HepG2 (cell line): ENCODE results near the gene BCAS4. TPM values are rescaled to one million over a fixed set of nuclear protein-coding genes. Genes with fewer than 3 reads are reported as not detected.

ENCODE experiments used
- ATAC-seq: fragments of 200-7000 bp; cut with Tn5 transposase; 3 replicates; pipeline ENCODE4 v1.9.1; 2020; ENCODE audit warnings: mild to moderate bottlenecking, moderate library complexity
- BruUV-seq: library from RNA; stranded (reverse); fragments of 400-500 nt; replicated peaks from 2 replicates; lab custom pipeline; 2021; lab: Mats Ljungman, UMichigan
- CTCF ChIA-PET: fragments of 300-600 bp; formaldehyde crosslinking; extraction: SDS; loops from one replicate; lab custom pipeline; 2021; ENCODE audit warnings: low total read pairs, inconsistent platforms, low intra/inter-chr PET ratio; lab: Yijun Ruan, JAX
- POLR2A ChIA-PET: fragments of 350-600 bp; sonication (Branson Sonifier 250); formaldehyde crosslinking; loops from one replicate; lab custom pipeline; 2020; ENCODE audit warnings: antibody characterized with exemption, inconsistent platforms; lab: Yijun Ruan, JAX
- DNase-seq: peaks from one replicate; pipeline ENCODE4 v3.0.0-alpha.2; 2015; ENCODE audit warnings: low spot score
- FAIRE-seq: peaks from 3 replicates; lab custom pipeline; 2011; peaks lifted over from hg19 to GRCh38; lab: Jason Lieb, UNC
- H2AFZ ChIP-seq: one replicate; pipeline ENCODE4 v1.6.1; 2011; ENCODE audit warnings: low read length, inconsistent platforms
- H3K27ac ChIP-seq: fragments of 300-600 bp; 3 replicates; pipeline ENCODE4 v1.8.0; 2011; ENCODE audit warnings: mixed run types, mild to moderate bottlenecking, mixed read lengths, low read length, inconsistent platforms; ENCODE audit not compliant: insufficient read depth; ENCODE audit errors: extremely low read length
- H3K27me3 ChIP-seq, 2 experiments: fragments of 200-600 bp in 1 of 2; 2 replicates in 1 of 2; 3 replicates in 1 of 2; pipeline versions ENCODE4 v1.6.0 to v1.8.0; 2011; ENCODE audit warnings: low read length in 2 of 2, mild to moderate bottlenecking in 2 of 2, moderate library complexity in 2 of 2, inconsistent platforms in 1 of 2; ENCODE audit not compliant: insufficient read depth in 2 of 2, control insufficient read depth in 1 of 2
- H3K36me3 ChIP-seq, 2 experiments: fragments of 200-600 bp in 1 of 2; replicated peaks in 1 of 2; 2 replicates in 1 of 2; 3 replicates in 1 of 2; pipeline versions ENCODE4 v1.5.1 to v1.8.0; 2011; ENCODE audit warnings: low read length in 2 of 2, inconsistent platforms in 1 of 2; ENCODE audit not compliant: insufficient read depth in 2 of 2, control insufficient read depth in 1 of 2
- H3K4me1 ChIP-seq: 2 replicates; pipeline ENCODE4 v1.5.1; 2012; ENCODE audit warnings: low read length, inconsistent platforms; ENCODE audit not compliant: insufficient read depth
- H3K4me2 ChIP-seq: 2 replicates; pipeline ENCODE4 v1.6.0; 2011; ENCODE audit warnings: low read depth, low read length, inconsistent platforms
- H3K4me3 ChIP-seq, 3 experiments: fragments of 200-600 bp in 1 of 3; sonication (generic), shearing (Covaris generic) in 1 of 3; replicated peaks in 1 of 3; 2 replicates each; pipeline ENCODE4 v1.5.1; 2011 to 2016; ENCODE audit warnings: low read length in 3 of 3, inconsistent platforms in 2 of 3, low read depth in 2 of 3, mild to moderate bottlenecking in 2 of 3, control low read depth in 1 of 3, mixed read lengths in 1 of 3; ENCODE audit not compliant: insufficient read depth in 1 of 3
- H3K79me2 ChIP-seq: one replicate; pipeline ENCODE4 v1.6.1; 2011; ENCODE audit warnings: low read length, inconsistent platforms; ENCODE audit not compliant: insufficient read depth
- H3K9ac ChIP-seq: 2 replicates; pipeline ENCODE4 v1.6.0; 2011; ENCODE audit warnings: mild to moderate bottlenecking, low read depth, low read length, inconsistent platforms; ENCODE audit not compliant: insufficient read depth
- H3K9me3 ChIP-seq: 2 replicates; pipeline ENCODE4 v1.5.1; 2012; ENCODE audit warnings: mild to moderate bottlenecking, low read length
- H4K20me1 ChIP-seq: 2 replicates; pipeline ENCODE4 v1.6.0; 2011; ENCODE audit warnings: inconsistent platforms, mild to moderate bottlenecking, low read length, moderate library complexity; ENCODE audit not compliant: insufficient read depth
- LCORL ChIP-seq, 2 experiments: fragments of 450-650 bp in 1 of 2; sonication (generic) in 1 of 2; formaldehyde crosslinking in 1 of 2; IDR thresholded peaks; 2 replicates each; pipeline versions ENCODE4 v1.5.0 to v1.6.1; 2017 to 2020; ENCODE audit warnings: antibody characterized with exemption in 1 of 2, missing genetic modification reagents in 1 of 2
- MXD1 ChIP-seq: sonication (generic); formaldehyde crosslinking; IDR thresholded peaks from 2 replicates; pipeline ENCODE4 v1.4.0; 2020; ENCODE audit warnings: mild to moderate bottlenecking, missing genetic modification reagents
- MYNN ChIP-seq: sonication (generic); formaldehyde crosslinking; IDR thresholded peaks from 2 replicates; pipeline ENCODE4 v1.4.0; 2020; ENCODE audit warnings: mild to moderate bottlenecking, low read depth, missing genetic modification reagents
- RARG ChIP-seq: sonication (generic); formaldehyde crosslinking; IDR thresholded peaks from 2 replicates; pipeline ENCODE4 v1.4.0; 2020; ENCODE audit warnings: low read depth, mild to moderate bottlenecking, missing genetic modification reagents
- RFXAP ChIP-seq: sonication (generic); formaldehyde crosslinking; IDR thresholded peaks from 2 replicates; pipeline ENCODE4 v1.4.0; 2020; ENCODE audit warnings: missing genetic modification reagents, borderline replicate concordance
- ZBTB25 ChIP-seq: IDR thresholded peaks from 2 replicates; pipeline ENCODE4 v1.6.1; 2018; ENCODE audit warnings: missing genetic modification reagents
- ZNF367 ChIP-seq: sonication (generic); formaldehyde crosslinking; IDR thresholded peaks from 2 replicates; pipeline ENCODE4 v1.4.0; 2020; ENCODE audit warnings: missing genetic modification reagents, borderline replicate concordance
- ZNF564 ChIP-seq: sonication (generic); formaldehyde crosslinking; IDR thresholded peaks from 2 replicates; pipeline ENCODE4 v1.8.1; 2023; ENCODE audit warnings: mild to moderate bottlenecking, missing genetic modification reagents
- ZNF781 ChIP-seq: sonication (generic); formaldehyde crosslinking; IDR thresholded peaks from 2 replicates; pipeline ENCODE4 v1.5.1; 2020; ENCODE audit warnings: borderline replicate concordance, mild to moderate bottlenecking, missing genetic modification reagents; ENCODE audit errors: not compliant biosample characterization
- WGBS: methylation state at CpG from one replicate; pipeline ENCODE4 v1.1.6; 2017; ENCODE audit warnings: low lambda C conversion rate; 5-methylcytosine and 5-hydroxymethylcytosine counted together
- in situ Hi-C: cut with HindIII; loops from 2 replicates; pipeline ENCODE4 v1.10.0; 2017; ENCODE audit warnings: low pct_unique_long_range_greater_than_20kb; ENCODE audit not compliant: extremely low pct_ligation_motif_present
- intact Hi-C: fragments of 100-400 bp; cut with micrococcal nuclease; formaldehyde crosslinking; loops from one replicate; pipeline ENCODE4 v1.10.0; 2022; ENCODE audit not compliant: unreplicated experiment
- polyA plus RNA-seq, 8 experiments: library from polyadenylated mRNA; depleted of rRNA in 3 of 8; stranded (reverse) in 7 of 8; unstranded in 1 of 8; fragments of >200 nt; fragmentation: Illumina TruSeq in 4 of 8; extraction: Trizol in 4 of 8; gene quantifications; 2 replicates each; pipeline versions ENCODE4 v1.2.1 to v1.2.3, GENCODE V29; 2011 to 2016; ENCODE audit warnings: low read depth in 4 of 8, missing spikeins in 1 of 8, mixed read lengths in 1 of 8; ENCODE audit not compliant: insufficient read depth in 1 of 8
- total RNA-seq, 5 experiments: library from RNA; depleted of rRNA; stranded (reverse); fragments of >200 nt; fragmentation: Illumina TruSeq; extraction: Trizol; gene quantifications; 2 replicates each; pipeline ENCODE4 v1.2.3, GENCODE V29; 2016; ENCODE audit warnings: low read depth in 1 of 5
- TF ChIP-seq, protein P1 (sequence below): sonication (generic); formaldehyde crosslinking; IDR thresholded peaks from 2 replicates; pipeline ENCODE4 v1.4.0; 2020; ENCODE audit warnings: low read depth, missing genetic modification reagents
- TF ChIP-seq, protein P2 (sequence below): sonication (generic); formaldehyde crosslinking; IDR thresholded peaks from 2 replicates; pipeline ENCODE4 v1.4.0; 2020; ENCODE audit warnings: missing genetic modification reagents

The BCAS4 gene
- total and polyA plus RNA-seq, 2 of the 13 experiments (the other 11 are each of a cell fraction or from before 2014, with no cell fraction given) = 7.2 to 8.0 TPM

DNA sequence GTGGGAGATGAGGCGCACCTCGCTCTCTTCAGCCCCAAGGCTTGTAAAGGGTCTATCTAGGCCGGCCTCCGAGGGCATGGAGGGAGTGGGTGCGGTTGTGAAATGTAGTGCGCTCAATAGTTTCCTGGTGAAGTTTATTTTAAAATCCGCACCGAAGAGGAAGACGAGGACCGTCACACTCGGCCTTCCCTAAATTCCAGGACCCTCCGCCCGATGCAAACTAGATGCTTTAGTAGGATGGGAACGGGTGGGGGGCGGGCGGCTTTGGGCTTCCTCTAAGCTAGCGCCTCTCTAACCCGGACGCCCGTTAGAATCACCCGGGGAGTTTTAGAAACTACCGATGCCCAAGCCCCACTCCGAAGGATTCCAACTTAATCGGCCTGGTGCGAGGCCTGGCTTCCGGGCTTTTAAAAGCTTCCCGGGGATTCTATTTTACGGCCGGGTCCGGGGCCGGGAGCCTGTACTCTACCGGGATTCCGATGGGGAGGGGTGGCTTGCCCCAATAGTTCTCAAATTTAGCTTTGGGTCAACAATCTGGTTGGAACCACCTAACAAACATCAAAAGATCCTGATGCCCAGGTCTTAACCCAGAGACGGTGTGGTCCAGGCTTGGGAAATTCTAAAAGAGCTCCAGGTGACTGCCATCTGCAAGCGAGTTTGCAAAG lies 548 bp upstream of the BCAS4 start:
- H4K20me1 ChIP-seq = no peaks in the 10 kb centered on the region
- no peaks in the 10 kb centered on the region for H3K79me2 ChIP-seq
- no peak overlapping the region for H3K27ac ChIP-seq
- intact Hi-C loops (loop anchor here (5.0 kb wide), 2 partner anchors 188 to 513 kb away; no protein-coding TSS in a partner anchor), in situ Hi-C loops (loop anchor here (10.0 to 25.0 kb wide), 2 partner anchors 140 to 518 kb away; partner anchors contain the start of gene ADNP)
- no peak for DNase-seq
- peaks cover 44% of the 10 kb centered on the region for H3K4me1 ChIP-seq
- no peaks in the 10 kb centered on the region for H3K27me3 ChIP-seq
- no TSS peak for BruUV-seq
- no peak; the same call in 2 of the 3 replicates for ATAC-seq
- H3K9ac ChIP-seq = no peak overlapping the region
- H2AFZ ChIP-seq = no peak overlapping the region
- peak overlapping the region; percentile 90 for H3K4me2 ChIP-seq
- ChIA-PET POLR2A (interaction anchor here (0.6 to 2.9 kb wide), 10 partner anchors 9 to 193 kb away, joined by 3 to 29 read pairs (median 4); partner anchors contain the start of genes ADNP, DPM1 and MOCS3), CTCF (interaction anchor here (2.0 to 3.3 kb wide), 4 partner anchors 24 to 513 kb away, joined by 8 to 62 read pairs (median 15); partner anchors contain the start of gene ADNP)
- no peak for FAIRE-seq
- no peaks in the 10 kb centered on the region for H3K9me3 ChIP-seq
- H3K36me3 ChIP-seq = no peaks in the 10 kb centered on the region
- peak overlapping the region in 2 of 3 experiments; percentile 31 to 94; a peak in 3 of 6 replicates for H3K4me3 ChIP-seq
- WGBS = 55% methylated on average over 33 of the region's 35 CpGs
- TF ChIP-seq ZNF781 (CRISPR knock-in tag) = peak; percentile 2
- TF ChIP-seq, protein P1, sequence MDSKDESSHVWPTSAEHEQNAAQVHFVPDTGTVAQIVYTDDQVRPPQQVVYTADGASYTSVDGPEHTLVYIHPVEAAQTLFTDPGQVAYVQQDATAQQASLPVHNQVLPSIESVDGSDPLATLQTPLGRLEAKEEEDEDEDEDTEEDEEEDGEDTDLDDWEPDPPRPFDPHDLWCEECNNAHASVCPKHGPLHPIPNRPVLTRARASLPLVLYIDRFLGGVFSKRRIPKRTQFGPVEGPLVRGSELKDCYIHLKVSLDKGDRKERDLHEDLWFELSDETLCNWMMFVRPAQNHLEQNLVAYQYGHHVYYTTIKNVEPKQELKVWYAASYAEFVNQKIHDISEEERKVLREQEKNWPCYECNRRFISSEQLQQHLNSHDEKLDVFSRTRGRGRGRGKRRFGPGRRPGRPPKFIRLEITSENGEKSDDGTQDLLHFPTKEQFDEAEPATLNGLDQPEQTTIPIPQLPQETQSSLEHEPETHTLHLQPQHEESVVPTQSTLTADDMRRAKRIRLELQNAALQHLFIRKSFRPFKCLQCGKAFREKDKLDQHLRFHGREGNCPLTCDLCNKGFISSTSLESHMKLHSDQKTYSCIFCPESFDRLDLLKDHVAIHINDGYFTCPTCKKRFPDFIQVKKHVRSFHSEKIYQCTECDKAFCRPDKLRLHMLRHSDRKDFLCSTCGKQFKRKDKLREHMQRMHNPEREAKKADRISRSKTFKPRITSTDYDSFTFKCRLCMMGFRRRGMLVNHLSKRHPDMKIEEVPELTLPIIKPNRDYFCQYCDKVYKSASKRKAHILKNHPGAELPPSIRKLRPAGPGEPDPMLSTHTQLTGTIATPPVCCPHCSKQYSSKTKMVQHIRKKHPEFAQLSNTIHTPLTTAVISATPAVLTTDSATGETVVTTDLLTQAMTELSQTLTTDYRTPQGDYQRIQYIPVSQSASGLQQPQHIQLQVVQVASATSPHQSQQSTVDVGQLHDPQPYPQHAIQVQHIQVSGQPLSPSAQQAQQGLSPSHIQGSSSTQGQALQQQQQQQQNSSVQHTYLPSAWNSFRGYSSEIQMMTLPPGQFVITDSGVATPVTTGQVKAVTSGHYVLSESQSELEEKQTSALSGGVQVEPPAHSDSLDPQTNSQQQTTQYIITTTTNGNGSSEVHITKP (CRISPR knock-in tag) = no peak; the same call in 1 of the 2 replicates
- TF ChIP-seq ZNF564 (CRISPR knock-in tag) = peak; percentile 17; the same call in 1 of the 2 replicates
- no peak for TF ChIP-seq RARG
- TF ChIP-seq MYNN (CRISPR knock-in tag) = 0 out of 2 replicates have a peak, but pooled peaks have one; percentile 7
- TF ChIP-seq LCORL (IDR thresholded peaks at IDR 0.05) = no peak
- 0 out of 2 replicates have a peak, but pooled peaks have one; percentile 3 for TF ChIP-seq LCORL (CRISPR knock-in tag; IDR thresholded peaks at IDR 0.05)
- no peak for TF ChIP-seq ZNF367
- TF ChIP-seq RFXAP (CRISPR knock-in tag) = 0 out of 2 replicates have a peak, but pooled peaks have one; percentile 11
- TF ChIP-seq MXD1 (CRISPR knock-in tag) = no peak
- TF ChIP-seq ZBTB25 (CRISPR knock-in tag) = no peak
- TF ChIP-seq, protein P2, sequence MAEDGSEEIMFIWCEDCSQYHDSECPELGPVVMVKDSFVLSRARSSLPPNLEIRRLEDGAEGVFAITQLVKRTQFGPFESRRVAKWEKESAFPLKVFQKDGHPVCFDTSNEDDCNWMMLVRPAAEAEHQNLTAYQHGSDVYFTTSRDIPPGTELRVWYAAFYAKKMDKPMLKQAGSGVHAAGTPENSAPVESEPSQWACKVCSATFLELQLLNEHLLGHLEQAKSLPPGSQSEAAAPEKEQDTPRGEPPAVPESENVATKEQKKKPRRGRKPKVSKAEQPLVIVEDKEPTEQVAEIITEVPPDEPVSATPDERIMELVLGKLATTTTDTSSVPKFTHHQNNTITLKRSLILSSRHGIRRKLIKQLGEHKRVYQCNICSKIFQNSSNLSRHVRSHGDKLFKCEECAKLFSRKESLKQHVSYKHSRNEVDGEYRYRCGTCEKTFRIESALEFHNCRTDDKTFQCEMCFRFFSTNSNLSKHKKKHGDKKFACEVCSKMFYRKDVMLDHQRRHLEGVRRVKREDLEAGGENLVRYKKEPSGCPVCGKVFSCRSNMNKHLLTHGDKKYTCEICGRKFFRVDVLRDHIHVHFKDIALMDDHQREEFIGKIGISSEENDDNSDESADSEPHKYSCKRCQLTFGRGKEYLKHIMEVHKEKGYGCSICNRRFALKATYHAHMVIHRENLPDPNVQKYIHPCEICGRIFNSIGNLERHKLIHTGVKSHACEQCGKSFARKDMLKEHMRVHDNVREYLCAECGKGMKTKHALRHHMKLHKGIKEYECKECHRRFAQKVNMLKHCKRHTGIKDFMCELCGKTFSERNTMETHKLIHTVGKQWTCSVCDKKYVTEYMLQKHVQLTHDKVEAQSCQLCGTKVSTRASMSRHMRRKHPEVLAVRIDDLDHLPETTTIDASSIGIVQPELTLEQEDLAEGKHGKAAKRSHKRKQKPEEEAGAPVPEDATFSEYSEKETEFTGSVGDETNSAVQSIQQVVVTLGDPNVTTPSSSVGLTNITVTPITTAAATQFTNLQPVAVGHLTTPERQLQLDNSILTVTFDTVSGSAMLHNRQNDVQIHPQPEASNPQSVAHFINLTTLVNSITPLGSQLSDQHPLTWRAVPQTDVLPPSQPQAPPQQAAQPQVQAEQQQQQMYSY (CRISPR knock-in tag) = 0 out of 2 replicates have a peak, but pooled peaks have one; percentile 20
